ENCODE measurements around the gene OR5C1. TPM values are rescaled to one million over a fixed set of nuclear protein-coding genes. Genes with fewer than 3 reads are reported as not detected.

The OR5C1 gene
- total and polyA plus RNA-seq, 9 of the 15 experiments (the other 6 are each of a cell fraction or from before 2014, with no cell fraction given) = not detected

DNA sequence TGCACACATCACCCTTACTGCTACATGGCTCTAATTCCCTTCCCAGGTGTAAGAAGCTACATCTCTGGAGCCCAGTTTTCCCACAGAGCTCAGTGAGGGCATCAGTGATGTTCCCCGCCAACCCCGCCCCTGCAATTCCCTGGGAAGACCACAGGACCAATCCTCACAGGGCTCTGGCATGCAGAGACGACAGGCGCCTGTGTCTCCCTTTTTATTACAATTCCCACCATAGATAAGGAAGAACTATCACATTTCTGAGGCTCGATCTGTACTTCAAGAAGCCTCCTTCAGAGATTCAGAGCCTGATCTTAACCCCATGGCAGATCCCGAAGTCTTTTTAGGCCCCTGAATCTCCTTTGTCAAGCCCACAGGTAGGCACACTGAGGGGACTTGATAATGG is 46.7 kb upstream of the OR5C1 start, which contains the start of gene OR1L6:
OR1L6 (plus strand) TSS at position 301 of the 400 bp plus-strand sequence. CDS start 7,545 bp downstream, outside the sequence.
- no peaks in the 10 kb centered on the region for H3K79me2 ChIP-seq (ENCODE audit: control insufficient read depth, insufficient read depth, low read length)

More for the DNA sequence above, 46.7 kb upstream of the OR5C1 start, which contains the start of gene OR1L6:
- H3K36me3 ChIP-seq (ENCODE audit: control insufficient read depth, insufficient read depth, low read length) = no peaks in the 10 kb centered on the region
- no peaks in the 10 kb centered on the region for H3K9me1 ChIP-seq (ENCODE audit: control insufficient read depth, insufficient read depth, low read length)
- no peaks in the 10 kb centered on the region for H3K9me3 ChIP-seq (replicated peaks; ENCODE audit: control insufficient read depth, insufficient read depth, low read depth, low read length)
- TF ChIP-seq CUX1 (CRISPR knock-in tag; IDR thresholded peaks at IDR 0.05) = no peak
- TF ChIP-seq MIER1 (IDR thresholded peaks at IDR 0.05; ENCODE audit: low read depth) = no peak
- no peak for TF ChIP-seq ZC3H11A (IDR thresholded peaks at IDR 0.05; ENCODE audit: low read depth, low read length)
- TF ChIP-seq TARDBP (IDR thresholded peaks at IDR 0.05) = no peak
- no peak for TF ChIP-seq MEF2D (tag; conservative IDR thresholded peaks at IDR 0.05; ENCODE audit: low read depth)
- TF ChIP-seq KHSRP (IDR thresholded peaks at IDR 0.05) = no peak
- TF ChIP-seq SOX6 (IDR thresholded peaks at IDR 0.05) = no peak
- TF ChIP-seq KAT2B (IDR thresholded peaks at IDR 0.05; ENCODE audit: low read depth, low read length) = no peak
- TF ChIP-seq CBFB (CRISPR knock-in tag; IDR thresholded peaks at IDR 0.05) = no peak
- no peak for TF ChIP-seq MAZ (CRISPR knock-in tag; conservative IDR thresholded peaks at IDR 0.05 in 1 of 2, IDR thresholded peaks at IDR 0.05 in 1 of 2)
- TF ChIP-seq SAFB2 (IDR thresholded peaks at IDR 0.05; ENCODE audit: borderline replicate concordance, low read depth, low read length, severe bottlenecking) = no peak
- no peak for TF ChIP-seq EHMT2 (IDR thresholded peaks at IDR 0.05)
- no peak for TF ChIP-seq POLR3G (IDR thresholded peaks at IDR 0.05; ENCODE audit: extremely low read depth, insufficient read length, insufficient replicate concordance)
- TF ChIP-seq, protein P1, sequence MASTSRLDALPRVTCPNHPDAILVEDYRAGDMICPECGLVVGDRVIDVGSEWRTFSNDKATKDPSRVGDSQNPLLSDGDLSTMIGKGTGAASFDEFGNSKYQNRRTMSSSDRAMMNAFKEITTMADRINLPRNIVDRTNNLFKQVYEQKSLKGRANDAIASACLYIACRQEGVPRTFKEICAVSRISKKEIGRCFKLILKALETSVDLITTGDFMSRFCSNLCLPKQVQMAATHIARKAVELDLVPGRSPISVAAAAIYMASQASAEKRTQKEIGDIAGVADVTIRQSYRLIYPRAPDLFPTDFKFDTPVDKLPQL (IDR thresholded peaks at IDR 0.05; ENCODE audit: extremely low read depth, insufficient read length) = no peak
- FAIRE-seq (no peak), DNase-seq (ENCODE audit: extremely low read depth in 1 of 4, low spot score in 3 of 4) (no peak), ATAC-seq (no peak)
- no peak within 1 kb of the TSS for H3K9ac ChIP-seq (ENCODE audit: insufficient read depth in 1 of 2, low read depth in 2 of 2, low read length in 2 of 2)
- no TSS peak for BruUV-seq (replicated peaks)
- 0% methylated on average over 6 of the region's 6 CpGs for WGBS (ENCODE audit: insufficient coverage, low coverage, missing lambda C conversion rate)
- intact Hi-C loops (cut with micrococcal nuclease) = no loop called here
- H3K27ac ChIP-seq (ENCODE audit: extremely low read depth, low read depth, low read length) = no peak within 1 kb of the TSS
- no peaks in the 10 kb centered on the region for H4K20me1 ChIP-seq (replicated peaks; ENCODE audit: control insufficient read depth, insufficient read depth, low read length)
- H2AFZ ChIP-seq (ENCODE audit: low read depth, low read length) = no peak within 1 kb of the TSS
- H3K4me3 ChIP-seq = no peak within 1 kb of the TSS
- in situ Hi-C loops (cut with MboI) = no loop called here
- H3K4me2 ChIP-seq (ENCODE audit: insufficient read depth, low read length) = no peak within 1 kb of the TSS
- CTCF ChIA-PET (ENCODE audit: low intra/inter-chr PET ratio) = no interaction called here
- H3K4me1 ChIP-seq (replicated peaks in 1 of 2; ENCODE audit: control insufficient read depth in 2 of 2, insufficient read depth in 2 of 2, low read length in 2 of 2) = no peaks in the 10 kb centered on the region
- POLR2A ChIA-PET = interaction anchor here (0.7 kb wide), 1 partner anchor 9 kb away, joined by 3 read pairs; no protein-coding TSS in a partner anchor
- no peaks in the 10 kb centered on the region; a peak in 1 of 5 replicates for H3K27me3 ChIP-seq (ENCODE audit: control insufficient read depth in 2 of 2, insufficient read depth in 2 of 2, low read length in 2 of 2)

Measured in K562 (cell line).